ENCODE data around the gene NEU1.
A peak's percentile ranks its signal among the peaks of the same experiment; 100 is the strongest.

Gene NEU1

DNA sequence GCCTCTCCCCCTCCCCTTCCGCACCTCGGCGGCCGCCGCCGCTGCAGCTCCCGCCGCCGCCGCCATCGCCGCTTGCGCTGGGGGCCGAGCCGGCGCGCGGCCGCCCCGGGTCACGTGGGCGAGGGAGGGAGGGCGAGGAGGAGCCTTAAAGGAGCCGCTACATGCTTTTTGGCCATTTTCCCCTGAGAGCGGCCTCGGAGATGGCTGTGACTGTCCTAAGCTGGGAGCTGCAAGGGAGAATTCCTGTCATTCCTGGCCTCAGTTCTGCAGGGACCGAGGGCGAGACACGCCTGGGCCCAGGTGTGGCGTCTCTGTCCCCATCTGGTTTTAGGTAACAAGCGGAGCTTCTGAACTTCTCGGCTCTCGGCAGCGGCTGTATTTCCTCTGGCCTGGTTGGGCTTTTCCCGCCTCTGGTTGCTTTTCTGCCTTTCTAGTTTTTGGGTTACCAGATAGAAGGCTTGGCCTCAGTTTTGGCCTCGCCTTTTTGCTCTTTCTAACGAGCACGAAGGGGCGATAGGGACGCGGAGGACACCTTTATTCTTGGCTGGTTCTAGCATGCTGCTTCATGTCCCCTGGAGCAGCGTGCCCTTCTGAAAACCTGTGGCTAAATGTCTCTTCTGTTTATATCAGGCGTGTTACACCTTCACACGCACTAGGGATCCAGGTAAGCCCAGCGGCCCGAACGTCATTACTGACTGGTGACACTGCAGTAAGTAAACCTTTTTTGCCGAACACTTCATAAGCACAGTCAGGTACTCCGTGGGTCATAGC, 35.2 kb upstream of the NEU1 start, which contains the start of gene EHMT2:
TSS of gene EHMT2 (minus strand) at position 87 of the 771 bp plus-strand sequence. CDS start at position 66, 21 bp downstream.
- H4K20me1 ChIP-seq: peaks cover 0 to 6% (median 0%) of the 10 kb centered on the region in 11 experiments; a peak in 3 of 22 replicates
- peaks cover 50 to 68% (median 56%) of the 10 kb centered on the region in 10 experiments for H3K4me1 ChIP-seq
- H3K4me3 ChIP-seq: peak within 1 kb of the TSS; percentile 70 to 90 (median 82)
- TF ChIP-seq Cebpa-rat (IDR thresholded peaks at IDR 0.05): no peak
- H3K9ac ChIP-seq: peak within 1 kb of the TSS; percentile 77 to 90 (median 85)
- H3K9me3 ChIP-seq (replicated peaks in 1 of 11): no peaks in the 10 kb centered on the region
- H3K36me3 ChIP-seq: peaks cover 30 to 38% (median 35%) of the 10 kb centered on the region in 11 experiments
- H3K4me2 ChIP-seq: peak within 1 kb of the TSS; percentile 80 to 98 (median 95)
- H3K27ac ChIP-seq: peak within 1 kb of the TSS; percentile 9 to 81 (median 76); a peak in 21 of 22 replicates
- H3K27me3 ChIP-seq: no peaks in the 10 kb centered on the region

- peak overlapping the region; percentile 77 to 90 (median 85) for H3K9ac ChIP-seq
- peak overlapping the region; percentile 80 to 98 (median 95) for H3K4me2 ChIP-seq
- no peaks in the 10 kb centered on the region for H3K27me3 ChIP-seq
- peaks cover 0 to 7% (median 0%) of the 10 kb centered on the region in 11 experiments; a peak in 3 of 22 replicates for H4K20me1 ChIP-seq
- H3K4me3 ChIP-seq: peak overlapping the region; percentile 70 to 90 (median 82)
- peaks cover 48 to 66% (median 53%) of the 10 kb centered on the region in 10 experiments for H3K4me1 ChIP-seq
- no peaks in the 10 kb centered on the region for H3K9me3 ChIP-seq (replicated peaks in 1 of 11)
- H3K36me3 ChIP-seq: peaks cover 37 to 45% (median 43%) of the 10 kb centered on the region in 11 experiments
- peak overlapping the region; percentile 5 to 81 (median 76); a peak in 20 of 22 replicates for H3K27ac ChIP-seq
- no peak for TF ChIP-seq Cebpa-rat (IDR thresholded peaks at IDR 0.05)
Measured at GRCh38 chr6:31896856-31897611, 34.4 kb upstream of the NEU1 start.

DNA sequence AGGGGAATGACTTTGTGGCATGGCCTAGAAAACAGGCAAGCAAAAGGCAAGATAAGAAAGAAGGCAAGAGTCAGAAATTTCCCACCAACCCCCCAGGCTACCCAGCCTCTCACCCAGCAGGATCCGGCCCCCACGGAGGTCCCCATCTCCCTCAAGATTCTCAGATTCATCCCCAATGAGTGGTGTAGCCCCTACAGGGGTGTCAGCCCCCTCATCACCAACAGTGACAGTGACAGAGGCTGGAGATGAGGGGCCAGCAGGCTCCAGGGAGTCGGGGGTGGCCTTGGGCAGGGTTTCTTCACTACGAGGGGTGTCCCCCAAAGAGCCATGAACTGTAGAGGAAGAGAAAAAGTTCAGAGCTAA, 33.9 kb upstream of the NEU1 start:
- Histone ChIP-seq H3K4me1 (peaks cover 48 to 65% (median 53%) of the 10 kb centered on the region in 10 experiments), H3K4me3 (peak overlapping the region; percentile 70 to 90 (median 82)), H3K9me3 (replicated peaks in 1 of 11) (no peaks in the 10 kb centered on the region), H4K20me1 (peaks cover 0 to 10% (median 0%) of the 10 kb centered on the region in 11 experiments; a peak in 3 of 22 replicates), H3K36me3 (peaks cover 43 to 51% (median 48%) of the 10 kb centered on the region in 11 experiments), H3K9ac (peak overlapping the region; percentile 77 to 90 (median 85)), H3K27me3 (no peaks in the 10 kb centered on the region), H3K27ac (peak overlapping the region; percentile 5 to 81 (median 76); a peak in 20 of 22 replicates), H3K4me2 (peak overlapping the region; percentile 80 to 98 (median 95))
- TF ChIP-seq Cebpa-rat (IDR thresholded peaks at IDR 0.05): no peak

DNA sequence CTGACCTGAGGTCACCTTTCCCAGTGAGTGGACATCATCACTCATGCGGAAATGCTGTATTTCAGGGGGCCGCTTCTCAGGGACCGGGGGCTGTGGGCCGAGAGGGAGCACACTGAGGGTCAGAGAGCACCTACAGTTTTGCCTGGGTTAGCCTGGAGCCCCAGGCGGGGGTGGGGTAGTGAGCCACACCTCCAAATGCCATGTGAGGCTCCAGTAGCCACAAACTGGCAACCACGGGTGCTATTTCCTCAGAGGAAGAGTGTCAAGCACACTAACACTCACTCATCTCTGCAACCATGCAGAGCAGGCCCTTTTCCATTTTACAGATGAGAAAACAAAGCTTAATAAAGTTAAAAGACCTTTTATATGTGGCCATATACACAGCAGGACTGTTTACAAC, 30.2 kb upstream of the NEU1 start:
- Histone ChIP-seq H3K9me3 (replicated peaks in 1 of 11) (no peaks in the 10 kb centered on the region), H3K27ac (peak overlapping the region in 8 of 11 experiments; percentile 1 to 54 (median 34); a peak in 15 of 22 replicates), H3K4me1 (peaks cover 22 to 34% (median 26%) of the 10 kb centered on the region in 10 experiments), H4K20me1 (peaks cover 0 to 25% (median 5%) of the 10 kb centered on the region in 11 experiments; a peak in 8 of 22 replicates), H3K27me3 (no peaks in the 10 kb centered on the region), H3K4me3 (no peak overlapping the region), H3K4me2 (peak overlapping the region in 10 of 11 experiments; percentile 18 to 49 (median 36); a peak in 17 of 22 replicates), H3K36me3 (peaks cover 71 to 87% (median 82%) of the 10 kb centered on the region in 11 experiments), H3K9ac (peak overlapping the region in 9 of 11 experiments; percentile 28 to 61 (median 48); a peak in 15 of 22 replicates)
- TF ChIP-seq Cebpa-rat (IDR thresholded peaks at IDR 0.05): no peak

DNA sequence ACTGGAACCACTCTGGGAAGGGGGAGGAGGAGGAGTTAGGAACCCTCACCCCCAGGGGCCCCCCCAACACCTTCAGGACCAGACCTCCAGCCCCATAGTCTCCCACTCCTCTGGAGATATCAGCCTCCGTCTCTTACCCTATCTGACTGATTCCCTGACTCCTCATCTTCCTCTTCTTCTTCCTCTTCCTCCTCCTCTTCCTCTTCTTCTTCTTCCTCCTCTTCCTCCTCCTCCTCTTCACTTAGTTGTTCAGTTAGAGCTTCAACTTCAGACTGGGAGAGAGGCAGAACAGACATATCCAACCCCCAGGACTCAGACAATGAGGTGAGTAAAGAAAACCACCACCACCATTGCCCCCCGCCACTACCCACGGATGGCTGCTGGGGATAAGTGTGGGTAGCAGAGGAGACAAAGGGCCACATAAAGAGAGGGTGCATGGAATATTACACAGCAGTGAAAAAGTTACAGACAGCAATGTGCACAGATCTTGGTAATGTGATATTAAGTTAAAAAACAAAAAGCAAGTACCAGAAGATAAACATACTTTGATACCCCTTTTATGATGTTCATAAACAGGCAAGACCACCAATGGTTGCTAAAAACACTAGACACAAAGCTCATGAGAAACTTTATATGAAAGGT, 26.8 kb upstream of the NEU1 start:
- H3K27ac ChIP-seq: no peak overlapping the region; a peak in 1 of 22 replicates
- peaks cover 11 to 19% (median 13%) of the 10 kb centered on the region in 10 experiments for H3K4me1 ChIP-seq
- no peak overlapping the region for H3K9ac ChIP-seq
- H3K27me3 ChIP-seq: no peaks in the 10 kb centered on the region
- peaks cover 0 to 38% (median 5%) of the 10 kb centered on the region in 11 experiments; a peak in 8 of 22 replicates for H4K20me1 ChIP-seq
- no peaks in the 10 kb centered on the region for H3K9me3 ChIP-seq (replicated peaks in 1 of 11)
- H3K4me3 ChIP-seq: no peak overlapping the region
- no peak overlapping the region for H3K4me2 ChIP-seq
- no peak for TF ChIP-seq Cebpa-rat (IDR thresholded peaks at IDR 0.05)
- H3K36me3 ChIP-seq: peaks cover 90 to 99% (median 96%) of the 10 kb centered on the region in 11 experiments

GRCh38 chr6:31888276-31889258, 25.9 kb upstream of the NEU1 start:
- Histone ChIP-seq H4K20me1 (peaks cover 0 to 38% (median 5%) of the 10 kb centered on the region in 11 experiments; a peak in 8 of 22 replicates), H3K27ac (no peak overlapping the region), H3K4me3 (no peak overlapping the region), H3K4me2 (no peak overlapping the region), H3K4me1 (peaks cover 10 to 13% (median 11%) of the 10 kb centered on the region in 10 experiments), H3K36me3 (peaks cover 87 to 99% (median 96%) of the 10 kb centered on the region in 11 experiments), H3K27me3 (no peaks in the 10 kb centered on the region), H3K9me3 (replicated peaks in 1 of 11) (no peaks in the 10 kb centered on the region), H3K9ac (no peak overlapping the region)
- no peak for TF ChIP-seq Cebpa-rat (IDR thresholded peaks at IDR 0.05)

DNA sequence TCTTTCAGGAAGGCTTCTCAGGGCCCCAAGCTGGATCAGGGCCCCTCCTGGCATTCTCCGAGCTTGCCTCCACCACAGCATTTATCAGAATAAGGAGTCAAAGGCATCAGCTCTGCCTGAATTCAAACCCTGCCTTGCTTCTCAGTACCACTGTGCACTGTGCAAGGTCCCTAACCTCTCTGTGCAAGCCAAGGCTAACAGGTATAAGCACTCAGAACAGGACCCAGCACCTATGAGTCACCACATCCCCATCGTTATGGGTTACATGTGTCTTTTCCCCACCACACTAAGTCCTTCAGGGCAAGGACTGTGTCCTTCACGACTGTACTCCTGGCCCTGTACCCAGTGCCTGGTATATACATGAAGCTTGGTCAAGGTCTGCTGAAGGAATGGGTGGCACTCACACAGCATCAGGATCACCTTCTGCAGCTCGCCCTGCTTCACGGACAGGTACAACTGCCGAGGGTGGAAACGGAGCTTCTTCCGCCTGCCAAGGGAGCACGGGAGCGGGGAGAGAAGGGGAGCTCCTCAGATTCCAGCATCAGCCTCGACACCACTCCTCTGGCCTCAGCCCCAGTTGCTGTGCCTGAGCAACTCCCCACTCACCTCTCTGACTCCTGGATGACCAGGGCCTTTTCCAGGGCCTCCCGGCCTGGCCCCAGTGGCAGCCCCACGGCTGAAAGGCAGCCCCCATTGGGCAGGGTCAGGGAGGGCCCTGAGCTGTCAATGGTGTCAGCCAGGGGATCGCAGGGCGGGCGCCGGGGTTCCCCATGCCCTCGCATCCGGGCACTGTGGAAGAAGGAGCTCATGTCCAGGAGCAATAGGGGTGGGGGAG, 24.8 kb upstream of the NEU1 start:
- H3K9ac ChIP-seq: no peak overlapping the region
- H3K9me3 ChIP-seq (replicated peaks in 1 of 11): no peaks in the 10 kb centered on the region
- peaks cover 0 to 1% (median 0%) of the 10 kb centered on the region in 10 experiments; a peak in 4 of 20 replicates for H3K4me1 ChIP-seq
- peaks cover 88 to 99% (median 96%) of the 10 kb centered on the region in 11 experiments for H3K36me3 ChIP-seq
- no peak overlapping the region for H3K4me3 ChIP-seq
- peaks cover 0 to 46% (median 5%) of the 10 kb centered on the region in 11 experiments; a peak in 8 of 22 replicates for H4K20me1 ChIP-seq
- H3K27me3 ChIP-seq: no peaks in the 10 kb centered on the region
- TF ChIP-seq Cebpa-rat (IDR thresholded peaks at IDR 0.05): no peak
- no peak overlapping the region for H3K4me2 ChIP-seq
- no peak overlapping the region for H3K27ac ChIP-seq

All from BLaER1 treated with 17β-estradiol and CSF1 and Interleukin-3, amounts not matched to agents 10 nM and 100 nM (cell line).